ENCODE results near the gene ERG. TPM values are rescaled to one million over a fixed set of nuclear protein-coding genes. Genes with fewer than 3 reads are reported as not detected.

The ERG gene
- total RNA-seq, 2 experiments from 2014 or later = not detected

GRCh38 chr21:38468989-38469388 is 29.3 kb downstream of the ERG start:
- H3K27me3 Mint-ChIP-seq (ENCODE audit: low read depth) = peaks cover 12% of the 10 kb centered on the region
- CTCF ChIA-PET = no interaction called here
- no peak overlapping the region for H3K4me3 Mint-ChIP-seq
- DNase-seq = no peak
- H3K27ac Mint-ChIP-seq = no peak overlapping the region
- H3K4me1 Mint-ChIP-seq (ENCODE audit: low read depth) = no peaks in the 10 kb centered on the region
- H3K36me3 Mint-ChIP-seq (ENCODE audit: low read depth) = no peaks in the 10 kb centered on the region
- no peak for ATAC-seq
- H3K9me3 Mint-ChIP-seq (ENCODE audit: insufficient read depth) = no peaks in the 10 kb centered on the region
- POLR2A ChIA-PET = no interaction called here

- Mint-ChIP-seq H3K36me3 (ENCODE audit: low read depth) (no peaks in the 10 kb centered on the region), H3K4me3 (no peak overlapping the region), H3K27ac (no peak overlapping the region), H3K4me1 (ENCODE audit: low read depth) (no peaks in the 10 kb centered on the region), H3K9me3 (ENCODE audit: insufficient read depth) (no peaks in the 10 kb centered on the region), H3K27me3 (ENCODE audit: low read depth) (peaks cover 8% of the 10 kb centered on the region)
- no peak for ATAC-seq
- no peak for DNase-seq
- ChIA-PET CTCF (no interaction called here), POLR2A (no interaction called here)
Measured at GRCh38 chr21:38467911-38468310, 30.4 kb downstream of the ERG start.

GRCh38 chr21:38467374-38467773 is 30.9 kb downstream of the ERG start:
- Mint-ChIP-seq H3K27me3 (ENCODE audit: low read depth) (peaks cover 5% of the 10 kb centered on the region), H3K4me1 (ENCODE audit: low read depth) (no peaks in the 10 kb centered on the region), H3K36me3 (ENCODE audit: low read depth) (no peaks in the 10 kb centered on the region), H3K9me3 (ENCODE audit: insufficient read depth) (no peaks in the 10 kb centered on the region), H3K27ac (no peak overlapping the region), H3K4me3 (no peak overlapping the region)
- DNase-seq (no peak), ATAC-seq (no peak)
- POLR2A ChIA-PET = no interaction called here
- CTCF ChIA-PET = no interaction called here

- no peak for ATAC-seq
- Mint-ChIP-seq H3K4me1 (ENCODE audit: low read depth) (no peaks in the 10 kb centered on the region), H3K27me3 (ENCODE audit: low read depth) (no peaks in the 10 kb centered on the region), H3K4me3 (no peak overlapping the region), H3K36me3 (ENCODE audit: low read depth) (no peaks in the 10 kb centered on the region), H3K9me3 (ENCODE audit: insufficient read depth) (no peaks in the 10 kb centered on the region), H3K27ac (no peak overlapping the region)
- ChIA-PET POLR2A (no interaction called here), CTCF (no interaction called here)
- DNase-seq = no peak
Measured at GRCh38 chr21:38460171-38460742, 38.0 kb downstream of the ERG start.

- ATAC-seq = no peak
- Mint-ChIP-seq H3K27me3 (ENCODE audit: low read depth) (no peaks in the 10 kb centered on the region), H3K9me3 (ENCODE audit: insufficient read depth) (no peaks in the 10 kb centered on the region), H3K4me3 (no peak overlapping the region), H3K4me1 (ENCODE audit: low read depth) (no peaks in the 10 kb centered on the region), H3K27ac (no peak overlapping the region), H3K36me3 (ENCODE audit: low read depth) (no peaks in the 10 kb centered on the region)
- no peak for DNase-seq
- ChIA-PET CTCF (no interaction called here), POLR2A (no interaction called here)
Measured at GRCh38 chr21:38459490-38459889, 38.8 kb downstream of the ERG start.

- Mint-ChIP-seq H3K27me3 (ENCODE audit: low read depth) (no peaks in the 10 kb centered on the region), H3K36me3 (ENCODE audit: low read depth) (no peaks in the 10 kb centered on the region), H3K27ac (no peak overlapping the region), H3K4me3 (no peak overlapping the region), H3K9me3 (ENCODE audit: insufficient read depth) (no peaks in the 10 kb centered on the region), H3K4me1 (ENCODE audit: low read depth) (no peaks in the 10 kb centered on the region)
- POLR2A ChIA-PET = no interaction called here
- CTCF ChIA-PET = no interaction called here
- DNase-seq (no peak), ATAC-seq (no peak)
Measured at GRCh38 chr21:38455403-38455802, 42.9 kb downstream of the ERG start.

GRCh38 chr21:38454702-38455101 is 43.6 kb downstream of the ERG start:
- CTCF ChIA-PET = no interaction called here
- H3K9me3 Mint-ChIP-seq (ENCODE audit: insufficient read depth) = no peaks in the 10 kb centered on the region
- H3K27me3 Mint-ChIP-seq (ENCODE audit: low read depth) = no peaks in the 10 kb centered on the region
- H3K36me3 Mint-ChIP-seq (ENCODE audit: low read depth) = no peaks in the 10 kb centered on the region
- DNase-seq (no peak), ATAC-seq (no peak)
- POLR2A ChIA-PET = no interaction called here
- H3K4me1 Mint-ChIP-seq (ENCODE audit: low read depth) = no peaks in the 10 kb centered on the region
- H3K27ac Mint-ChIP-seq = no peak overlapping the region
- H3K4me3 Mint-ChIP-seq = no peak overlapping the region

- H3K36me3 Mint-ChIP-seq (ENCODE audit: low read depth) = no peaks in the 10 kb centered on the region
- no peaks in the 10 kb centered on the region for H3K27me3 Mint-ChIP-seq (ENCODE audit: low read depth)
- CTCF ChIA-PET = no interaction called here
- DNase-seq = no peak
- no peak overlapping the region for H3K27ac Mint-ChIP-seq
- no peak overlapping the region for H3K4me3 Mint-ChIP-seq
- no peak for ATAC-seq
- POLR2A ChIA-PET = no interaction called here
- H3K9me3 Mint-ChIP-seq (ENCODE audit: insufficient read depth) = no peaks in the 10 kb centered on the region
- no peaks in the 10 kb centered on the region for H3K4me1 Mint-ChIP-seq (ENCODE audit: low read depth)
Measured at GRCh38 chr21:38454161-38454560, 44.1 kb downstream of the ERG start.

GRCh38 chr21:38448671-38449385 is 49.4 kb downstream of the ERG start:
- ChIA-PET POLR2A (no interaction called here), CTCF (no interaction called here)
- no peak for ATAC-seq
- Mint-ChIP-seq H3K27me3 (ENCODE audit: low read depth) (peaks cover 2% of the 10 kb centered on the region), H3K36me3 (ENCODE audit: low read depth) (no peaks in the 10 kb centered on the region), H3K4me3 (no peak overlapping the region), H3K27ac (no peak overlapping the region), H3K4me1 (ENCODE audit: low read depth) (no peaks in the 10 kb centered on the region), H3K9me3 (ENCODE audit: insufficient read depth) (no peaks in the 10 kb centered on the region)
- no peak for DNase-seq

GRCh38 chr21:38447611-38448010 is 50.7 kb downstream of the ERG start:
- Mint-ChIP-seq H3K36me3 (ENCODE audit: low read depth) (no peaks in the 10 kb centered on the region), H3K9me3 (ENCODE audit: insufficient read depth) (no peaks in the 10 kb centered on the region), H3K4me3 (no peak overlapping the region), H3K4me1 (ENCODE audit: low read depth) (no peaks in the 10 kb centered on the region), H3K27me3 (ENCODE audit: low read depth) (peaks cover 2% of the 10 kb centered on the region), H3K27ac (no peak overlapping the region)
- ATAC-seq = no peak
- ChIA-PET CTCF (no interaction called here), POLR2A (no interaction called here)
- no peak for DNase-seq

- no peak overlapping the region for H3K27ac Mint-ChIP-seq
Measured at GRCh38 chr21:38444691-38445090, 53.6 kb downstream of the ERG start.

GRCh38 chr21:38443110-38443509 is 55.2 kb downstream of the ERG start:
- DNase-seq (no peak), ATAC-seq (no peak)
- H3K4me1 Mint-ChIP-seq (ENCODE audit: low read depth) = no peaks in the 10 kb centered on the region
- POLR2A ChIA-PET = no interaction called here
- no peaks in the 10 kb centered on the region for H3K9me3 Mint-ChIP-seq (ENCODE audit: insufficient read depth)
- H3K27me3 Mint-ChIP-seq (ENCODE audit: low read depth) = peaks cover 2% of the 10 kb centered on the region
- H3K4me3 Mint-ChIP-seq = no peak overlapping the region
- H3K27ac Mint-ChIP-seq = no peak overlapping the region
- no peaks in the 10 kb centered on the region for H3K36me3 Mint-ChIP-seq (ENCODE audit: low read depth)
- CTCF ChIA-PET = no interaction called here

More at GRCh38 chr21:38444691-38445090, 53.6 kb downstream of the ERG start:
- Mint-ChIP-seq H3K27me3 (ENCODE audit: low read depth) (peaks cover 2% of the 10 kb centered on the region), H3K4me3 (no peak overlapping the region), H3K4me1 (ENCODE audit: low read depth) (no peaks in the 10 kb centered on the region), H3K9me3 (ENCODE audit: insufficient read depth) (no peaks in the 10 kb centered on the region), H3K36me3 (ENCODE audit: low read depth) (no peaks in the 10 kb centered on the region)
- POLR2A ChIA-PET = no interaction called here
- ATAC-seq (no peak), DNase-seq (no peak)
- CTCF ChIA-PET = no interaction called here

GRCh38 chr21:38441153-38441552 is 57.1 kb downstream of the ERG start:
- Mint-ChIP-seq H3K36me3 (ENCODE audit: low read depth) (no peaks in the 10 kb centered on the region), H3K9me3 (ENCODE audit: insufficient read depth) (no peaks in the 10 kb centered on the region), H3K27me3 (ENCODE audit: low read depth) (peaks cover under 1% of the 10 kb centered on the region), H3K4me1 (ENCODE audit: low read depth) (no peaks in the 10 kb centered on the region), H3K27ac (no peak overlapping the region), H3K4me3 (no peak overlapping the region)
- ATAC-seq (no peak), DNase-seq (no peak)
- POLR2A ChIA-PET = no interaction called here
- CTCF ChIA-PET = no interaction called here

Data from activated CD8-positive, alpha-beta T cell treated with anti-CD3 and anti-CD28 coated beads, Interleukin-2, amount 10 ng/mL, durations not matched to agents 7 days and 5 days (primary cell).